ENCODE results near the gene ADGRB2. TPM values are rescaled to one million over a fixed set of nuclear protein-coding genes. Genes with fewer than 3 reads are reported as not detected.

The ADGRB2 gene
- total RNA-seq, 4 donors from 2014 or later, result 0.82 to 5.1 (median 3.9) TPM

DNA sequence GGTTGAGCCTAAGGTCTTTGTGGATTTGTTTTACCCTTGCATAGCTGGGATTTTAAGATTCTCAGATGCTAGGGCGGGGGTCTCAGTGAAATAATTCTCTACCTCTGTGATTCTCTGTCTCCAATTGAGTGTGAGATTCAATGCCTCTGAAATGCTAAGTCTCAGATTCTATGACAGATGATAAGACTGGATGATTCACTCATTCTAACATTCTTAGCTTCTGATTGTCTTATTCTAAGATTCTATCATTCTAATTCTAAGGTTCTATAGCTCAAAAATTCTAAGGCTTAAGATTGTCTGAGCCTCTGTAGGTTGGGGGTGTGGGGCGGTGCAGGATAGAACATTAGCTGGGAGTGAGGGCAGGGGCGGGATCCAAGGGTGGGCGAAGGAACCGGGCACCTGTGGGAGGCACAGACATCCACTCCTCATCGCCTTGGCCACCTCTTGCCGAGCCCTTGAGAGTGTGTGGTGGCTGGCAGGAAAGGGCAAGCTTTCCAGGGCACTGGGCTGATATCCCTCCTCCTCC lies 29.5 kb downstream of the ADGRB2 start:
- TF ChIP-seq, protein P1, sequence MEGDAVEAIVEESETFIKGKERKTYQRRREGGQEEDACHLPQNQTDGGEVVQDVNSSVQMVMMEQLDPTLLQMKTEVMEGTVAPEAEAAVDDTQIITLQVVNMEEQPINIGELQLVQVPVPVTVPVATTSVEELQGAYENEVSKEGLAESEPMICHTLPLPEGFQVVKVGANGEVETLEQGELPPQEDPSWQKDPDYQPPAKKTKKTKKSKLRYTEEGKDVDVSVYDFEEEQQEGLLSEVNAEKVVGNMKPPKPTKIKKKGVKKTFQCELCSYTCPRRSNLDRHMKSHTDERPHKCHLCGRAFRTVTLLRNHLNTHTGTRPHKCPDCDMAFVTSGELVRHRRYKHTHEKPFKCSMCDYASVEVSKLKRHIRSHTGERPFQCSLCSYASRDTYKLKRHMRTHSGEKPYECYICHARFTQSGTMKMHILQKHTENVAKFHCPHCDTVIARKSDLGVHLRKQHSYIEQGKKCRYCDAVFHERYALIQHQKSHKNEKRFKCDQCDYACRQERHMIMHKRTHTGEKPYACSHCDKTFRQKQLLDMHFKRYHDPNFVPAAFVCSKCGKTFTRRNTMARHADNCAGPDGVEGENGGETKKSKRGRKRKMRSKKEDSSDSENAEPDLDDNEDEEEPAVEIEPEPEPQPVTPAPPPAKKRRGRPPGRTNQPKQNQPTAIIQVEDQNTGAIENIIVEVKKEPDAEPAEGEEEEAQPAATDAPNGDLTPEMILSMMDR (IDR thresholded peaks at IDR 0.05; ENCODE audit: low read depth), result no peak

GRCh38 chr1:31733389-31734219 lies 30.5 kb downstream of the ADGRB2 start:
- TF ChIP-seq, protein P1 (IDR thresholded peaks at IDR 0.05; ENCODE audit: low read depth), result no peak

- TF ChIP-seq, protein P1 (IDR thresholded peaks at IDR 0.05; ENCODE audit: low read depth), result no peak
Observed at GRCh38 chr1:31732751-31733289, 31.3 kb downstream of the ADGRB2 start.

GRCh38 chr1:31732343-31732742 lies 31.8 kb downstream of the ADGRB2 start:
- TF ChIP-seq, protein P1 (IDR thresholded peaks at IDR 0.05; ENCODE audit: low read depth), result no peak

GRCh38 chr1:31731049-31731565 lies 33.0 kb downstream of the ADGRB2 start:
- TF ChIP-seq, protein P1 (IDR thresholded peaks at IDR 0.05; ENCODE audit: low read depth), result no peak

- TF ChIP-seq, protein P1 (IDR thresholded peaks at IDR 0.05; ENCODE audit: low read depth), result no peak
Observed at GRCh38 chr1:31730336-31731048, 33.6 kb downstream of the ADGRB2 start.
